ENCODE results near the gene CEP290.
A peak's percentile ranks its signal among the peaks of the same experiment; 100 is the strongest.
"Not testable (repeated sequence)": the region's sequence is repeated elsewhere in the genome, so short reads cannot be mapped to it uniquely, and the experiment has no call there.

The CEP290 gene

GRCh38 chr12:88144546-88145468 is 2.9 kb upstream of the CEP290 start:
- no peak for DNase-seq (ENCODE audit: low spot score)

- DNase-seq (ENCODE audit: low spot score): no peak
These were observed 2.1 kb upstream of the CEP290 start for GRCh38 chr12:88144037-88144436.

GRCh38 chr12:88142610-88142991 is 713 bp upstream of the CEP290 start:
- no peak for DNase-seq (ENCODE audit: low spot score)

GRCh38 chr12:88141425-88141773 is 489 bp downstream of the CEP290 start:
- no peak for DNase-seq (ENCODE audit: low spot score)

GRCh38 chr12:88139711-88140110 is 2.2 kb downstream of the CEP290 start:
- not testable (repeated sequence) for DNase-seq (ENCODE audit: low spot score)

- not testable (repeated sequence) for DNase-seq (ENCODE audit: low spot score)
These were observed 8.7 kb downstream of the CEP290 start for GRCh38 chr12:88133181-88133580.

- peak; percentile 29 for DNase-seq (ENCODE audit: low spot score)
These were observed 9.5 kb downstream of the CEP290 start for GRCh38 chr12:88132392-88132791.

- no peak for DNase-seq (ENCODE audit: low spot score)
These were observed 14.0 kb downstream of the CEP290 start for GRCh38 chr12:88127855-88128254.

GRCh38 chr12:88127099-88127498 is 14.8 kb downstream of the CEP290 start:
- DNase-seq (ENCODE audit: low spot score): no peak

- DNase-seq (ENCODE audit: low spot score): no peak
These were observed 19.2 kb downstream of the CEP290 start for GRCh38 chr12:88122666-88123065.

- no peak for DNase-seq (ENCODE audit: low spot score)
These were observed 28.0 kb downstream of the CEP290 start for GRCh38 chr12:88113871-88114270.

- DNase-seq (ENCODE audit: low spot score): peak; percentile 71
These were observed 30.7 kb downstream of the CEP290 start for GRCh38 chr12:88111074-88111652.

- DNase-seq (ENCODE audit: low spot score): no peak
These were observed 33.9 kb downstream of the CEP290 start for GRCh38 chr12:88108021-88108420.

- DNase-seq (ENCODE audit: low spot score): no peak
These were observed 48.3 kb downstream of the CEP290 start for GRCh38 chr12:88093573-88093972.

- no peak for DNase-seq (ENCODE audit: low spot score)
These were observed 49.1 kb downstream of the CEP290 start for GRCh38 chr12:88092771-88093170.

GRCh38 chr12:88084210-88084609 is 57.7 kb downstream of the CEP290 start:
- DNase-seq (ENCODE audit: low spot score): no peak

GRCh38 chr12:88083634-88084033 is 58.3 kb downstream of the CEP290 start:
- no peak for DNase-seq (ENCODE audit: low spot score)

- no peak for DNase-seq (ENCODE audit: low spot score)
These were observed 60.6 kb downstream of the CEP290 start for GRCh38 chr12:88081247-88081646.

GRCh38 chr12:88067301-88067700 is 74.6 kb downstream of the CEP290 start:
- no peak for DNase-seq (ENCODE audit: low spot score)

- DNase-seq (ENCODE audit: low spot score): no peak
These were observed 78.5 kb downstream of the CEP290 start for GRCh38 chr12:88063375-88063774.

GRCh38 chr12:88062474-88062873 is 79.4 kb downstream of the CEP290 start:
- DNase-seq (ENCODE audit: low spot score): no peak

- no peak for DNase-seq (ENCODE audit: low spot score)
These were observed 83.2 kb downstream of the CEP290 start for GRCh38 chr12:88058719-88059077.

- DNase-seq (ENCODE audit: low spot score): no peak
These were observed 83.7 kb downstream of the CEP290 start for GRCh38 chr12:88057994-88058718.

All from hematopoietic multipotent progenitor cell treated with erythropoietin and hydrocortisone succinate and interleukin-3 and kit ligand, for 17 days (in vitro differentiated cells).